AG04450 (cell line): ENCODE results near the gene AKAP6. TPM values are rescaled to one million over a fixed set of nuclear protein-coding genes. Genes with fewer than 3 reads are reported as not detected.

ENCODE experiments used
- CTCF ChIA-PET: fragments of 300-600, 350-600 bp; formaldehyde crosslinking; extraction: SDS; loops from one replicate; lab custom pipeline; 2022; ENCODE audit warnings: antibody characterized with exemption, inconsistent platforms; lab: Charles Lee
- POLR2A ChIA-PET: fragments of 350-600 bp; formaldehyde crosslinking; extraction: SDS; loops from one replicate; lab custom pipeline; 2021; ENCODE audit warnings: antibody characterized with exemption, inconsistent platforms; lab: Yijun Ruan, JAX
- DNase-seq: peaks from one replicate; pipeline ENCODE4 v3.0.0-alpha.2; 2011; ENCODE audit warnings: low read depth, low spot score
- H3K27ac ChIP-seq: one replicate; pipeline ENCODE4 v1.5.1; 2012; ENCODE audit warnings: low read depth, low read length, control low read depth
- H3K27me3 ChIP-seq: one replicate; pipeline ENCODE4 v1.6.0; 2012; ENCODE audit warnings: low read length; ENCODE audit not compliant: control insufficient read depth, insufficient read depth
- H3K4me3 ChIP-seq: 2 replicates; pipeline ENCODE4 v1.5.1; 2011; ENCODE audit warnings: mild to moderate bottlenecking, low read depth, low read length, control low read depth
- H3K9me3 ChIP-seq: 2 replicates; pipeline ENCODE4 v1.5.1; 2012; ENCODE audit warnings: low read length; ENCODE audit not compliant: control insufficient read depth, insufficient read depth
- polyA plus RNA-seq: library from polyadenylated mRNA; depleted of rRNA; stranded (reverse); fragments of >200 nt; gene quantifications from 2 replicates; pipeline ENCODE4 v1.2.3, GENCODE V29; 2011
- TF ChIP-seq, protein P1 (sequence below): IDR thresholded peaks from 2 replicates; pipeline ENCODE4 v1.5.1; 2011; ENCODE audit warnings: low read depth, low read length, control low read depth, inconsistent platforms

AKAP6 gene
- polyA plus RNA-seq, 1 experiment = 0.78 TPM

DNA sequence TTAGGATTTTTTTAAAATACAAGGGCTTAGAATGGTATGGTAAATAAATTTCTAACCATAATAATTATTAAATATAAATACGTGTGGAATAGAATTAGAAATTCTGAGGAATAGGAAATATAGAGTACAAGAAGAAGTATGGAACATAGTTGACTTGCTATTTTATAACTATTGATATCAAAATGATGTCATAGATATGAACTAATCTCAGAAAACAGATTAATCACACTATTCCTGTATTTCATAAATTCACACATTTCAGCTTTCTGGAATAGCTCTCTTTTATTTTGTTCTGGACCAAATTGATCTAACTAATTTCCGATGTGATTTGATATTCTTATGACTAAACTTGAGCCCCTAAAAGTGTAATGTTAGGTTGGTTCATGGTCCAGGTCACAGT, 372.4 kb downstream of the AKAP6 start:
- ChIA-PET POLR2A (no interaction called here), CTCF (interaction anchor here (1.1 kb wide), 1 partner anchor 1092 kb away, joined by 3 read pairs; no protein-coding TSS in a partner anchor)
- no peaks in the 10 kb centered on the region for H3K27me3 ChIP-seq
- H3K9me3 ChIP-seq = no peaks in the 10 kb centered on the region
- no peak overlapping the region for H3K4me3 ChIP-seq
- H3K27ac ChIP-seq = no peak overlapping the region
- TF ChIP-seq, protein P1, sequence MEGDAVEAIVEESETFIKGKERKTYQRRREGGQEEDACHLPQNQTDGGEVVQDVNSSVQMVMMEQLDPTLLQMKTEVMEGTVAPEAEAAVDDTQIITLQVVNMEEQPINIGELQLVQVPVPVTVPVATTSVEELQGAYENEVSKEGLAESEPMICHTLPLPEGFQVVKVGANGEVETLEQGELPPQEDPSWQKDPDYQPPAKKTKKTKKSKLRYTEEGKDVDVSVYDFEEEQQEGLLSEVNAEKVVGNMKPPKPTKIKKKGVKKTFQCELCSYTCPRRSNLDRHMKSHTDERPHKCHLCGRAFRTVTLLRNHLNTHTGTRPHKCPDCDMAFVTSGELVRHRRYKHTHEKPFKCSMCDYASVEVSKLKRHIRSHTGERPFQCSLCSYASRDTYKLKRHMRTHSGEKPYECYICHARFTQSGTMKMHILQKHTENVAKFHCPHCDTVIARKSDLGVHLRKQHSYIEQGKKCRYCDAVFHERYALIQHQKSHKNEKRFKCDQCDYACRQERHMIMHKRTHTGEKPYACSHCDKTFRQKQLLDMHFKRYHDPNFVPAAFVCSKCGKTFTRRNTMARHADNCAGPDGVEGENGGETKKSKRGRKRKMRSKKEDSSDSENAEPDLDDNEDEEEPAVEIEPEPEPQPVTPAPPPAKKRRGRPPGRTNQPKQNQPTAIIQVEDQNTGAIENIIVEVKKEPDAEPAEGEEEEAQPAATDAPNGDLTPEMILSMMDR = no peak
- DNase-seq = no peak

DNA sequence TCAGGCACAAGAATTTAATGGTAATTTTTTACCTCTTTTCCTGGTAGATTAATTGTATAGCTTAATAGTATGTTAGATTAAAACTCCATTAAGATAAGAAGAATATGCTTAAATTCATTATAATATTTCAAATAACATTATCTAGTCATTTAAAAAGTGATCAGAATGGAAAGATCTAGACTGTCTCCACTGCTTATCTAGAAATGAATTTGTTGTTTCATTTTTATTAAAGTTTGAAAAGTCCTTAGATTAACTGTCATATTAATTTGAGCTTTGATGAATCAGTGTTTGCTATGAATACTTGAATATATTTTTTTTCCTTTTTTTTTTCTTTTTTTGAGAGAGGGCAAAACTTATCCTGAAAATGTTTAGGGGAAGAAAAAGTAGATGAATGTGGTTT, 373.0 kb downstream of the AKAP6 start:
- H3K27me3 ChIP-seq = no peaks in the 10 kb centered on the region
- DNase-seq = no peak
- ChIA-PET CTCF (interaction anchor here (1.1 kb wide), 1 partner anchor 1091 kb away, joined by 3 read pairs; no protein-coding TSS in a partner anchor), POLR2A (no interaction called here)
- H3K4me3 ChIP-seq = no peak overlapping the region
- no peak overlapping the region for H3K27ac ChIP-seq
- no peaks in the 10 kb centered on the region for H3K9me3 ChIP-seq
- TF ChIP-seq, protein P1 = no peak

DNA sequence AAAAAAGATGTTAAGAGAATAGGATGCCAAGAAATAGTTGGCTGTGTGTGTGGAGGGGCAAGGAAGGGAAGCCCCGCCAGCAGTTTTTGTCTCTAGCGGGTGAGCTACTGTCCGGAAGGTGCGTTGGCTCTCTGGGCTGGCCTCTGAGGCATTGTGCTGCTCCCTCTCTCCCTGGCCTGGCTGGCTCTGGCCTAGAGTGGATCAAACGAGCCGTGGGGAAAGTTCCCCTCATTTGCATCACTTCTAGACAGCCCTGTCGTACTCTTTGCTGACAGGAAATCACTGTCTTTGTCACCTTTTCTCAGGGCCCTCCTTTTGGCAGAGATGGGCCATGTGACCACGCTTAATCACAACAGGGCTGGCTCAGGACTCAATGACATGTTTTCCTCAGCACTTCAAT, 373.5 kb downstream of the AKAP6 start:
- Histone ChIP-seq H3K9me3 (no peaks in the 10 kb centered on the region), H3K27ac (no peak overlapping the region), H3K4me3 (no peak overlapping the region), H3K27me3 (no peaks in the 10 kb centered on the region)
- POLR2A ChIA-PET = no interaction called here
- TF ChIP-seq, protein P1 = no peak
- CTCF ChIA-PET = no interaction called here
- DNase-seq = no peak

DNA sequence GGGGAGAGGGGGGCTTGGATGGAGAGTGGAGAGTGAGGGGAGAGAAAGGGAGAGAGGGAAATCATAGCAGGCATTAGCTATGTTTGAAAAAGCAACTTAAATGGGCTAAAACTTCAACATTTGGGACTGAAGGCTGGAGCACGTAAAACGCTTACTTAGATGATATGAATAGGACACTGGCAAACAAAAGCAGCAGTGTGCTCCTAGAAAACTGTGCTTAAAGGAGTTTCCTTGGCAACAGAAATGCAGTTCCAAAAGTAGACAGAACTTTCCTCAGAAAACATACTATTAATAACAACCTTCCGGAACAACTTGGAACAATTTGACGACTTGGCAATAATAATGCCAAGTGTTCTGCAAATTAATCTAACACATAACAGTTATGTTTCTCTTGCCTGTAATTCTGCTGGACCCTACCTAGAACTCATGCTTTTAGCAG, 374.1 kb downstream of the AKAP6 start:
- ChIA-PET POLR2A (no interaction called here), CTCF (no interaction called here)
- H3K4me3 ChIP-seq = no peak overlapping the region
- no peaks in the 10 kb centered on the region for H3K27me3 ChIP-seq
- H3K27ac ChIP-seq = no peak overlapping the region
- TF ChIP-seq, protein P1 = no peak
- DNase-seq = no peak
- H3K9me3 ChIP-seq = no peaks in the 10 kb centered on the region

DNA sequence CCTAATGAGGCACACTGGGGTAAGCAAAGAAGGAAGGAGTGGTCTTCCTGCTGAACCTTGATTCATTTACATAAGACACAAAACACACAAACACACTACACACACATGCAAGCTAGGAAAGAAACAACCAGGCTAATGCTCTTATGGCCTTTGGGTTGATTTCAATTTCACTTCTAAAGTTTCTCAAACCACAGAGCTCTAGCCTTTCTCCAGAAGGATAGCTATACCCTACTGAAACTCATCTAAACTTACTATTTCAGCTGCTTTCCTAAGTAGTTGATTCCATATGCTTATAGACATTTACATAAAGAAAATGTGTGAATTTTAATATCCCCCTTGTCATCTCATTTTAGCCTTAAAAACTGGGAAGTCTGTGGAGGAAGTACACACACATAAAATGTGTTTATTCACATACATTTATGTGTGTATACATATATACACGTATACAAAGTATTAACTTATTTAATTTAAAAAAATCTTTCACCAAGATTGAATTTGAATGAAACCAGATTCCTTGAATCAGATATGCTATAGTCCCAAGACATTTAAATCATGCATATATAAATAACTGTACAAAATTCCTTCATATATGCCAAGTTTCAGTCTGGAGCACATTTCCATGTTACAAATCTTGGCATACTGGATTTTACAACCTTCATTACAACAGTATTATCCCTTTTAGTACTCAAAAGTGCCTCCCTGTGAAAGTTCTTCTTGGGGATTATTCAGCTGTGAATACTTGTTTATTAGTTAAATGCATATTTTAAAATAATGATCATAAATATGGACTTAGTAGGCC, 377.8 kb downstream of the AKAP6 start:
- ChIA-PET CTCF (no interaction called here), POLR2A (no interaction called here)
- DNase-seq = no peak
- TF ChIP-seq, protein P1 = no peak
- Histone ChIP-seq H3K9me3 (no peaks in the 10 kb centered on the region), H3K27ac (no peak overlapping the region), H3K4me3 (no peak overlapping the region), H3K27me3 (no peaks in the 10 kb centered on the region)
